CD4-positive, alpha-beta memory T cell (primary cell): ENCODE measurements around the gene GSK3A. TPM values are rescaled to one million over a fixed set of nuclear protein-coding genes. Genes with fewer than 3 reads are reported as not detected.

ENCODE experiments used
- CTCF ChIA-PET: fragments of 350-600 bp; sonication (Branson Sonifier 250); formaldehyde crosslinking; loops from one replicate; lab custom pipeline; 2021; ENCODE audit warnings: inconsistent platforms; ENCODE audit not compliant: partially characterized antibody; lab: Charles Lee
- POLR2A ChIA-PET: fragments of 350-600 bp; sonication (Branson Sonifier 250); formaldehyde crosslinking; loops from one replicate; lab custom pipeline; 2021; ENCODE audit not compliant: partially characterized antibody; lab: Charles Lee
- DNase-seq, 5 donors: peaks; one replicate each; pipeline versions ENCODE4 v3.0.0 to v3.0.0-alpha.2; 2020 to 2022; ENCODE audit warnings: mixed read lengths in 1 of 5
- H3K27ac ChIP-seq: one replicate; pipeline ENCODE4 v1.7.0; 2013; ENCODE audit warnings: low read depth, low read length
- H3K27me3 ChIP-seq: 2 replicates; pipeline ENCODE4 v1.7.0; 2013; ENCODE audit warnings: mild to moderate bottlenecking, low read length, moderate library complexity; ENCODE audit not compliant: insufficient read depth
- H3K36me3 ChIP-seq: 2 replicates; pipeline ENCODE4 v1.7.0; 2013; ENCODE audit warnings: mild to moderate bottlenecking, low read length, moderate library complexity; ENCODE audit not compliant: insufficient read depth
- H3K4me1 ChIP-seq: 2 replicates; pipeline ENCODE4 v1.7.0; 2013; ENCODE audit warnings: mild to moderate bottlenecking, low read length, moderate library complexity; ENCODE audit not compliant: insufficient read depth
- H3K4me3 ChIP-seq, 2 donors: one replicate each; pipeline ENCODE4 v1.7.0; 2013; ENCODE audit warnings: low read length in 2 of 2, mild to moderate bottlenecking in 1 of 2
- H3K9me3 ChIP-seq, 2 donors: one replicate each; pipeline ENCODE4 v1.7.0; 2013; ENCODE audit warnings: low read length in 2 of 2, control low read depth in 1 of 2; ENCODE audit not compliant: control insufficient read depth in 1 of 2
- H3K27ac Mint-ChIP-seq, 7 donors: one replicate each; pipeline ENCODE4 v1.8.0; 2020 to 2021; ENCODE audit warnings: mixed read lengths in 7 of 7, mild to moderate bottlenecking in 6 of 7, inconsistent platforms in 3 of 7, moderate library complexity in 3 of 7
- H3K27me3 Mint-ChIP-seq, 2 donors: one replicate each; pipeline ENCODE4 v1.8.0; 2020 to 2021; ENCODE audit warnings: mixed read lengths in 2 of 2
- H3K36me3 Mint-ChIP-seq, 2 donors: one replicate each; pipeline ENCODE4 v1.8.0; 2020 to 2021; ENCODE audit warnings: mixed read lengths in 2 of 2, inconsistent platforms in 1 of 2, mild to moderate bottlenecking in 1 of 2
- H3K4me1 Mint-ChIP-seq, 4 donors: one replicate each; pipeline ENCODE4 v1.8.0; 2020 to 2021; ENCODE audit warnings: mixed read lengths in 4 of 4, mild to moderate bottlenecking in 1 of 4
- H3K4me3 Mint-ChIP-seq, 8 donors: one replicate each; pipeline ENCODE4 v1.8.0; 2020 to 2021; ENCODE audit warnings: mixed read lengths in 8 of 8, mild to moderate bottlenecking in 7 of 8, moderate library complexity in 6 of 8, inconsistent platforms in 3 of 8
- H3K9me3 Mint-ChIP-seq, 8 donors: one replicate each; pipeline ENCODE4 v1.8.0; 2020 to 2021; ENCODE audit warnings: mixed read lengths in 8 of 8, mild to moderate bottlenecking in 5 of 8, inconsistent platforms in 3 of 8, moderate library complexity in 1 of 8
- intact Hi-C: fragments of 100-400 bp; cut with micrococcal nuclease; formaldehyde crosslinking; loops from one replicate; pipeline ENCODE4 v1.15.1; 2023
- polyA plus RNA-seq, 2 donors: library from polyadenylated mRNA; unstranded; fragments of 300-500 nt; fragmentation: Illumina TruSeq; gene quantifications; one replicate each; pipeline ENCODE4 v1.2.3, GENCODE V29; 2021
- total RNA-seq, 2 experiments: library from RNA; stranded (reverse); gene quantifications; one replicate each; pipeline ENCODE4 v1.2.3, GENCODE V29; 2021

GSK3A gene
- total and polyA plus RNA-seq, 4 experiments from 2014 or later: 10.0 to 38.9 (median 30.0) TPM

- Mint-ChIP-seq H3K27ac (peak overlapping the region in 3 of 7 donors; percentile 6 to 84 (median 75)), H3K9me3 (no peaks in the 10 kb centered on the region), H3K4me1 (peaks cover 16 to 29% (median 22%) of the 10 kb centered on the region in 4 donors), H3K27me3 (no peaks in the 10 kb centered on the region), H3K4me3 (no peak overlapping the region), H3K36me3 (peaks cover 9 to 45% of the 10 kb centered on the region in 2 donors)
- H3K27ac ChIP-seq: no peak overlapping the region
- H3K4me1 ChIP-seq: peaks cover 26% of the 10 kb centered on the region
- ChIA-PET CTCF (interaction anchor here (0.8 to 1.4 kb wide), 5 partner anchors 8 to 180 kb away, joined by 3 to 6 read pairs (median 4); no protein-coding TSS in a partner anchor), POLR2A (interaction anchor here (1.1 to 1.3 kb wide), 2 partner anchors 9 to 19 kb away, joined by 3 read pairs; partner anchors contain the start of gene CIC)
- no peaks in the 10 kb centered on the region for H3K27me3 ChIP-seq
- no peaks in the 10 kb centered on the region for H3K9me3 ChIP-seq
- H3K4me3 ChIP-seq: no peak overlapping the region
- peak in 1 of 5 donors; percentile 31 for DNase-seq
- intact Hi-C loops: no loop called here
- H3K36me3 ChIP-seq: peaks cover 43% of the 10 kb centered on the region
These were observed 46.0 kb upstream of the GSK3A start for GRCh38 chr19:42288387-42288786.

GRCh38 chr19:42287827-42288107, 45.4 kb upstream of the GSK3A start:
- Mint-ChIP-seq H3K36me3 (peaks cover 6 to 42% of the 10 kb centered on the region in 2 donors), H3K4me1 (peaks cover 16 to 29% (median 22%) of the 10 kb centered on the region in 4 donors), H3K27me3 (no peaks in the 10 kb centered on the region), H3K4me3 (no peak overlapping the region), H3K27ac (no peak overlapping the region), H3K9me3 (no peaks in the 10 kb centered on the region)
- Histone ChIP-seq H3K27ac (no peak overlapping the region), H3K27me3 (no peaks in the 10 kb centered on the region), H3K4me1 (peaks cover 31% of the 10 kb centered on the region), H3K9me3 (no peaks in the 10 kb centered on the region), H3K4me3 (no peak overlapping the region), H3K36me3 (peaks cover 43% of the 10 kb centered on the region)
- intact Hi-C loops: no loop called here
- peak in 1 of 5 donors; percentile 17 for DNase-seq
- POLR2A ChIA-PET: interaction anchor here (1.3 kb wide), 1 partner anchor 18 kb away, joined by 3 read pairs; the partner anchor contains the start of gene CIC
- CTCF ChIA-PET: interaction anchor here (0.9 kb wide), 1 partner anchor 9 kb away, joined by 4 read pairs; no protein-coding TSS in a partner anchor

- CTCF ChIA-PET: interaction anchor here (0.9 kb wide), 1 partner anchor 9 kb away, joined by 4 read pairs; no protein-coding TSS in a partner anchor
These were observed 44.8 kb upstream of the GSK3A start for GRCh38 chr19:42287017-42287826.

GRCh38 chr19:42286349-42287016, 44.1 kb upstream of the GSK3A start:
- Mint-ChIP-seq H3K9me3 (no peaks in the 10 kb centered on the region), H3K4me1 (peaks cover 21 to 24% (median 22%) of the 10 kb centered on the region in 4 donors), H3K27ac (peak overlapping the region in 6 of 7 donors; percentile 84 to 94 (median 88)), H3K4me3 (peak overlapping the region in 2 of 8 donors; percentile 17 to 32), H3K36me3 (peaks cover under 1 to 39% of the 10 kb centered on the region in 2 donors), H3K27me3 (no peaks in the 10 kb centered on the region)
- Histone ChIP-seq H3K36me3 (peaks cover 39% of the 10 kb centered on the region), H3K4me3 (no peak overlapping the region), H3K27ac (peak overlapping the region; percentile 67), H3K4me1 (peaks cover 37% of the 10 kb centered on the region), H3K27me3 (no peaks in the 10 kb centered on the region), H3K9me3 (no peaks in the 10 kb centered on the region)
- intact Hi-C loops: no loop called here
- CTCF ChIA-PET: no interaction called here
- DNase-seq: peak in 1 of 5 donors; percentile 35
- POLR2A ChIA-PET: no interaction called here

More at GRCh38 chr19:42287017-42287826, 44.8 kb upstream of the GSK3A start:
- POLR2A ChIA-PET: interaction anchor here (1.3 kb wide), 1 partner anchor 18 kb away, joined by 3 read pairs; the partner anchor contains the start of gene CIC
- Mint-ChIP-seq H3K36me3 (peaks cover 6 to 44% of the 10 kb centered on the region in 2 donors), H3K4me3 (peak overlapping the region in 1 of 8 donors; percentile 55), H3K27ac (peak overlapping the region in 1 of 7 donors; percentile 10), H3K4me1 (peaks cover 20 to 29% (median 24%) of the 10 kb centered on the region in 4 donors), H3K9me3 (no peaks in the 10 kb centered on the region), H3K27me3 (no peaks in the 10 kb centered on the region)
- H3K36me3 ChIP-seq: peaks cover 43% of the 10 kb centered on the region
- H3K4me1 ChIP-seq: peaks cover 37% of the 10 kb centered on the region
- H3K27me3 ChIP-seq: no peaks in the 10 kb centered on the region
- H3K9me3 ChIP-seq: no peaks in the 10 kb centered on the region
- DNase-seq: peak in 1 of 5 donors; percentile 33
- H3K27ac ChIP-seq: no peak overlapping the region
- intact Hi-C loops: no loop called here
- no peak overlapping the region for H3K4me3 ChIP-seq

GRCh38 chr19:42285988-42286348, 43.6 kb upstream of the GSK3A start:
- Mint-ChIP-seq H3K36me3 (peaks cover 0 to 35% of the 10 kb centered on the region in 2 donors), H3K4me1 (peaks cover 18 to 26% (median 22%) of the 10 kb centered on the region in 4 donors), H3K9me3 (no peaks in the 10 kb centered on the region), H3K27me3 (no peaks in the 10 kb centered on the region), H3K27ac (peak overlapping the region; percentile 81 to 94 (median 90)), H3K4me3 (peak overlapping the region in 4 of 8 donors; percentile 13 to 55 (median 21))
- peak overlapping the region; percentile 67 for H3K27ac ChIP-seq
- H3K27me3 ChIP-seq: no peaks in the 10 kb centered on the region
- H3K9me3 ChIP-seq: no peaks in the 10 kb centered on the region
- peaks cover 39% of the 10 kb centered on the region for H3K36me3 ChIP-seq
- CTCF ChIA-PET: no interaction called here
- H3K4me1 ChIP-seq: peaks cover 41% of the 10 kb centered on the region
- POLR2A ChIA-PET: interaction anchor here (1.2 to 7.6 kb wide), 3 partner anchors 16 to 28 kb away, joined by 3 to 131 read pairs (median 13); partner anchors contain the start of genes CIC, PAFAH1B3 and PRR19
- intact Hi-C loops: loop anchor here (2.0 kb wide), 1 partner anchor 17 kb away; the partner anchor contains the start of genes PAFAH1B3 and PRR19
- H3K4me3 ChIP-seq: no peak overlapping the region
- DNase-seq: no peak

- peak overlapping the region in 6 of 7 donors; percentile 84 to 94 (median 93) for H3K27ac Mint-ChIP-seq
- H3K4me1 ChIP-seq: peaks cover 41% of the 10 kb centered on the region
These were observed 43.1 kb upstream of the GSK3A start for GRCh38 chr19:42285541-42285941.

More at GRCh38 chr19:42285541-42285941, 43.1 kb upstream of the GSK3A start:
- DNase-seq: peak in 1 of 5 donors; percentile 43
- Mint-ChIP-seq H3K4me3 (peak overlapping the region in 5 of 8 donors; percentile 8 to 96 (median 21)), H3K27me3 (no peaks in the 10 kb centered on the region), H3K4me1 (peaks cover 18 to 26% (median 22%) of the 10 kb centered on the region in 4 donors), H3K36me3 (peaks cover 0 to 35% of the 10 kb centered on the region in 2 donors), H3K9me3 (no peaks in the 10 kb centered on the region)
- CTCF ChIA-PET: interaction anchor here (1.5 kb wide), 1 partner anchor 42 kb away, joined by 5 read pairs; no protein-coding TSS in a partner anchor
- Histone ChIP-seq H3K27ac (peak overlapping the region; percentile 67), H3K4me3 (no peak overlapping the region), H3K9me3 (no peaks in the 10 kb centered on the region), H3K27me3 (no peaks in the 10 kb centered on the region), H3K36me3 (peaks cover 37% of the 10 kb centered on the region)
- intact Hi-C loops: loop anchor here (2.0 kb wide), 1 partner anchor 17 kb away; the partner anchor contains the start of genes PAFAH1B3 and PRR19
- POLR2A ChIA-PET: interaction anchor here (0.9 to 9.3 kb wide), 7 partner anchors 11 to 104 kb away, joined by 3 to 139 read pairs (median 8); partner anchors contain the start of genes CIC, GSK3A, PAFAH1B3 and PRR19
